Left lung (tissue), 10 donors: ENCODE measurements around the gene KRT38. TPM values are rescaled to one million over a fixed set of nuclear protein-coding genes. Genes with fewer than 3 reads are reported as not detected.
"Not testable (repeated sequence)": the region's sequence is repeated elsewhere in the genome, so short reads cannot be mapped to it uniquely, and the experiment has no call there.

Source experiments
- ATAC-seq: fragments of 200-7000 bp; cut with Tn5 transposase; one replicate; pipeline ENCODE4 v1.9.1; 2020; ENCODE audit warnings: moderate library complexity
- DNase-seq, 4 donors: peaks; one replicate each; pipeline ENCODE4 v3.0.0-alpha.2; 2013 to 2020
- H3K27ac ChIP-seq, 2 donors: fragments of 200-600 bp; sonication (generic) in 1 of 2; one replicate each; pipeline versions ENCODE4 v1.5.0 to v1.8.0; 2020 to 2021
- H3K27me3 ChIP-seq, 2 donors: fragments of 200-600 bp; sonication (generic) in 1 of 2; one replicate each; pipeline versions ENCODE4 v1.5.0 to v1.8.0; 2020 to 2021
- H3K36me3 ChIP-seq, 2 donors: fragments of 200-600 bp; sonication (generic) in 1 of 2; one replicate each; pipeline versions ENCODE4 v1.5.0 to v1.8.0; 2020 to 2021
- H3K4me1 ChIP-seq, 2 donors: fragments of 200-600 bp; one replicate each; pipeline ENCODE4 v1.8.0; 2021
- H3K4me3 ChIP-seq, 2 donors: fragments of 200-600 bp; sonication (generic) in 1 of 2; one replicate each; pipeline versions ENCODE4 v1.5.0 to v1.8.0; 2020 to 2021; ENCODE audit warnings: mild to moderate bottlenecking in 1 of 2
- H3K9me3 ChIP-seq, 2 donors: fragments of 200-600 bp; sonication (generic) in 1 of 2; one replicate each; pipeline versions ENCODE4 v1.5.0 to v1.8.0; 2020 to 2021
- intact Hi-C, 2 donors: fragments of 100-400 bp; cut with DNase I; formaldehyde crosslinking; loops; one replicate each; pipeline versions ENCODE4 v1.11.2 to v1.14.2; 2022
- polyA plus RNA-seq, 6 donors: library from polyadenylated mRNA; unstranded; fragments of 120-200 nt; gene quantifications; one replicate each; pipeline ENCODE4 v1.2.1, GENCODE V29; 2013; ENCODE audit not compliant: insufficient read length in 6 of 6
- total RNA-seq, 2 donors: library from RNA; stranded (reverse); fragmentation: NEBNext Ultra II Directional; extraction: Animal tissue kit (Norgen Biotek cat#: 25700); gene quantifications; one replicate each; pipeline ENCODE4 v1.2.1, GENCODE V29; 2021
- TF ChIP-seq, protein P1 (sequence below), 2 donors: fragments of 200-600 bp; sonication (generic) in 1 of 2; IDR thresholded peaks; one replicate each; pipeline versions ENCODE4 v1.5.0 to v1.8.0; 2021; ENCODE audit warnings: antibody characterized with exemption in 2 of 2
- donor health status: DM: no; HTN: yes; CAD: no.
- donor health status: DM: no; HTN: no; CAD: no.

The KRT38 gene
- total and polyA plus RNA-seq, 8 donors = not detected

DNA sequence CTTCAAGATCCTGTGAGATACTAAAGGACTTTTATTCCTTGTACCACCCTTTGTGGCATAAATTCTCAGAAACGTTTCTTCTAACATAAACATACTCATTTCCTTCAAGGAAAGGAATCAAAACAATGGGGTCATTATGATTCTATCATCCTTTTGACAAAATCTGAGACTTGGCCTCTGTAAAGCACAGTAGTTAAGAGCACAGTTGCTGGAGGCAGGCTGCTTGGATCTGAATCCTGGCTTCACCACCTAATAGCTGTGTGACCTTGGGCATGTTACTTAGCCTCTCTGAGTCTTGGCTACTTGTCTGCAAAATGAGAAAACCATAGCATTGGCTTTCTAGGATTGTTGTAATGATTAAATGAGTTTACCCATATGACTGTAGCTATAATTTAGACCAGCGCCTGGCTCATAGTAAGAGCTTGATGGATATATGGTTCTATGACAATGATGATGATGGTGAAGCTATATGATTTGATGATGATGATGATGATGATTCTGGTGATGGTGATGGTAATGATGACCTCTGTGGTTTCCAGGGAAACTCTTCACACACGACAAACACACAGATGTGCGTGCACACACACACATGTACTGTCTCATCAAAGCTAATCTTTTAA is 37.3 kb downstream of the KRT38 start:
- DNase-seq = no peak
- Histone ChIP-seq H3K9me3 (no peaks in the 10 kb centered on the region), H3K27me3 (no peaks in the 10 kb centered on the region), H3K4me3 (no peak overlapping the region), H3K36me3 (no peaks in the 10 kb centered on the region), H3K27ac (no peak overlapping the region), H3K4me1 (peaks cover 0 to 4% of the 10 kb centered on the region in 2 donors)
- TF ChIP-seq, protein P1, sequence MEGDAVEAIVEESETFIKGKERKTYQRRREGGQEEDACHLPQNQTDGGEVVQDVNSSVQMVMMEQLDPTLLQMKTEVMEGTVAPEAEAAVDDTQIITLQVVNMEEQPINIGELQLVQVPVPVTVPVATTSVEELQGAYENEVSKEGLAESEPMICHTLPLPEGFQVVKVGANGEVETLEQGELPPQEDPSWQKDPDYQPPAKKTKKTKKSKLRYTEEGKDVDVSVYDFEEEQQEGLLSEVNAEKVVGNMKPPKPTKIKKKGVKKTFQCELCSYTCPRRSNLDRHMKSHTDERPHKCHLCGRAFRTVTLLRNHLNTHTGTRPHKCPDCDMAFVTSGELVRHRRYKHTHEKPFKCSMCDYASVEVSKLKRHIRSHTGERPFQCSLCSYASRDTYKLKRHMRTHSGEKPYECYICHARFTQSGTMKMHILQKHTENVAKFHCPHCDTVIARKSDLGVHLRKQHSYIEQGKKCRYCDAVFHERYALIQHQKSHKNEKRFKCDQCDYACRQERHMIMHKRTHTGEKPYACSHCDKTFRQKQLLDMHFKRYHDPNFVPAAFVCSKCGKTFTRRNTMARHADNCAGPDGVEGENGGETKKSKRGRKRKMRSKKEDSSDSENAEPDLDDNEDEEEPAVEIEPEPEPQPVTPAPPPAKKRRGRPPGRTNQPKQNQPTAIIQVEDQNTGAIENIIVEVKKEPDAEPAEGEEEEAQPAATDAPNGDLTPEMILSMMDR (IDR thresholded peaks at IDR 0.05) = no peak
- intact Hi-C loops = no loop called here
- ATAC-seq = no peak

- TF ChIP-seq, protein P1 (IDR thresholded peaks at IDR 0.05) = no peak
- intact Hi-C loops = no loop called here
- Histone ChIP-seq H3K27ac (no peak overlapping the region), H3K4me1 (peaks cover 0 to 4% of the 10 kb centered on the region in 2 donors), H3K9me3 (no peaks in the 10 kb centered on the region), H3K27me3 (no peaks in the 10 kb centered on the region), H3K4me3 (no peak overlapping the region), H3K36me3 (no peaks in the 10 kb centered on the region)
- ATAC-seq (no peak), DNase-seq (no peak)
These were observed 38.6 kb downstream of the KRT38 start for GRCh38 chr17:41402161-41402560.

GRCh38 chr17:41396996-41397660 is 43.7 kb downstream of the KRT38 start, which contains the start of gene KRT31:
Gene KRT31 (minus strand): TSS chr17:41397608. CDS start chr17:41397539, 69 bp downstream.
- no peak within 1 kb of the TSS for H3K27ac ChIP-seq
- TF ChIP-seq, protein P1 (IDR thresholded peaks at IDR 0.05) = no peak

GRCh38 chr17:41396340-41396739 is 44.4 kb downstream of the KRT38 start:
- Histone ChIP-seq H3K36me3 (no peaks in the 10 kb centered on the region), H3K9me3 (no peaks in the 10 kb centered on the region), H3K4me1 (no peaks in the 10 kb centered on the region), H3K4me3 (no peak overlapping the region), H3K27ac (no peak overlapping the region), H3K27me3 (no peaks in the 10 kb centered on the region)
- intact Hi-C loops = no loop called here
- DNase-seq = no peak
- TF ChIP-seq, protein P1 (IDR thresholded peaks at IDR 0.05) = no peak
- no peak for ATAC-seq

More at GRCh38 chr17:41396996-41397660, 43.7 kb downstream of the KRT38 start, which contains the start of gene KRT31:
- Histone ChIP-seq H3K4me3 (no peak within 1 kb of the TSS), H3K4me1 (no peaks in the 10 kb centered on the region), H3K9me3 (no peaks in the 10 kb centered on the region), H3K36me3 (no peaks in the 10 kb centered on the region), H3K27me3 (no peaks in the 10 kb centered on the region)
- intact Hi-C loops = no loop called here
- ATAC-seq (no peak), DNase-seq (no peak)

DNA sequence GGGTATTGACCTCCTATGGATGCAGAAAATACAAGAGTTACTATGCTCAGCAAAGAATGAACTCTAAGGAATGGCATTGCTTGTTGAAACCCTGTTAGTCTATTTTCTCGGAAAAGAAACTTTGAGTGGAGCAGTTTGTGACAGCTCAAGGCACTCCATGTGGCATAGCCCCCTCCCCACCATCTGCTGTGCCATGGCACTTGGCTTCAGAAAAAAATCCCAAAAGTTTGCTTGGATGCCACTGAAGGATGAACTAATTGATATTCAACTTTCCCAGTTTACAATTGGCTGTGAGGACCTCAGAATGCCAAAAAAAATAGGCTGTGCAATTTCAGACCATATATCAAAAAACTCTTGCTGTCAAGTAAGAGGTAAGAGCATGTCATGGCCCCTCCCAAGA is 45.2 kb downstream of the KRT38 start:
- no peaks in the 10 kb centered on the region for H3K4me1 ChIP-seq
- no peaks in the 10 kb centered on the region for H3K9me3 ChIP-seq
- no peak overlapping the region for H3K27ac ChIP-seq
- ATAC-seq = no peak
- intact Hi-C loops = no loop called here
- H3K4me3 ChIP-seq = no peak overlapping the region
- no peak for DNase-seq
- no peaks in the 10 kb centered on the region for H3K36me3 ChIP-seq
- TF ChIP-seq, protein P1 (IDR thresholded peaks at IDR 0.05) = no peak
- H3K27me3 ChIP-seq = no peaks in the 10 kb centered on the region

DNA sequence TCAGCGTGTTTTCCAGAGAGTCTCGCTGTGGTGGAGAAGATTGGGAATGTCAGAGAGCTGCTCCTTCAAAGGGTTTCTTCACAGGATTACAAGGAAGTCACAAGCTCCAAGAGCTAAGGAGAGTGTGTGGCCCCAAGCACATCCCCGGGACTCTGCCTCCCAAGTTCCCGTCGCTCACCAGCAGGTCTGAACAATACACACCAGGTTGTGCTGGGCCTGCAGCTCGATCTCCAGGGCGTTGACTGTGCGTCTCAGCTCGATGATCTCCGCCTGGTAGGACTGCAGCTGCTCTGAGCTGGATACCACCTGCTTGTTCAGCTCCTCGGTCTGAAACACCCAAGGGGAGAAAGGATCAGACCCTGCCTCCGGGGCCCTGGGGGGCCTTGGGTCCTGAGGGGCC is 45.7 kb downstream of the KRT38 start:
- intact Hi-C loops, H3K27me3 ChIP-seq, ATAC-seq, H3K4me3 ChIP-seq, DNase-seq, H3K36me3 ChIP-seq, H3K27ac ChIP-seq, H3K9me3 ChIP-seq, H3K4me1 ChIP-seq: not testable (repeated sequence)
